Measurements from ENCODE around the gene FAM234B.
"Not testable (repeated sequence)": the region's sequence is repeated elsewhere in the genome, so short reads cannot be mapped to it uniquely, and the experiment has no call there.

Gene FAM234B

GRCh38 chr12:13066014-13066413, 21.8 kb downstream of the FAM234B start:
- no peak for DNase-seq

DNA sequence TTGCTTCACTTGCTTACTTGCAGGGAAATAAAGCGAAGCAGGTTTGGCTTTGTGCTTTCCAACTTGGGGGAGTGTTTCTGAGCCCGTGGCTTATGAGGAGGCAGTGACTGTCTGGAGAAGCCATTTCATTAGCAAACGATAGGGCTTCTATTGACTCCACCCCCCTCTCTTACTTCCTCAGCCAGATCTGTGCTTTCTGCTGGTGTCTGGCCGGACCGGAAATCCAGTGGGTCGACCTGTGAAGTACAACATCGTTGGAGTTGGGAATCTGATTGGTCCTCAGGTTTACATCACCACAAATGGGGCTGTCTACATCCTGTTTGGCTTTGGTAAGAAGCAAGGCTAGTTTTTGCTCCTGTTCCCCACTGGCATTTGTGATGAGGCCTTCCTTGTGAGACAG, 22.3 kb downstream of the FAM234B start:
- no peak for DNase-seq

DNA sequence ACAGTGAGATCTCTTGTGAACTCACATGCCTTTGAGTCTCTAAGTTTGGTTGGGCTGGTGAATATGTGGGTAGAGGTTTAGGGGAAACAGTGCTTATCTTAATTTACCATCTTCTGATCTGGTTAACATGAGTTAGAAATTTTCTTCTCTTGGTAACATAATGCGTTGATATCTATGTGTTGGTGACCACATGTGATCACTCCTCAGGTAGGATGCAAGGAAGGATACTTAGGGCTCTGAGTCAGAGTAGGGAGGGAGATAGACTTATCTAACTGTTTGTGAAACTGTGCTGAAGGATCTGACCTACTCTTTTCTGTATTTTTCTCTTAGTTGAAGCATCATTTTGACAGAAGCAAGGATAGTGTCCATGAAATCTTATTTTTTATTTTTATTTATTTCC, 23.1 kb downstream of the FAM234B start:
- DNase-seq: no peak

DNA sequence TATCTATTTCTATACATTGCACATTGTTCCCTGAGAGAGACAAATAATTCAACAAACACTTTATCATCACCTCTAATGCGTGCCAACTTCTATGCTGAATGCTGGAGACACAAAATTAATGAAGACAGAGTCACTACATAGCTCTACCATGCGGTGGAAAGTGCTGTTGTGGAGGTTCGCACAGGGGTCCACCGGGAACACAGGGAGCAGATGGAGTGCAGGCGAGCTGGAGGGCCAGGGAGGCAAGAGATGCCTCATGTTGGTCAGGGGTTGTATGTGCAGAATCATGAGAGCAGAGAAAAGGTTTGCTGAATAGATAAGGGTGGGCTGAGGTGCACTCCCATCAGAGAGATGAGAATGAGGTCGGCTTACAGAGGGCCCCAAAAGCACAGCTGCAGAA, 25.2 kb downstream of the FAM234B start:
- DNase-seq: no peak

DNA sequence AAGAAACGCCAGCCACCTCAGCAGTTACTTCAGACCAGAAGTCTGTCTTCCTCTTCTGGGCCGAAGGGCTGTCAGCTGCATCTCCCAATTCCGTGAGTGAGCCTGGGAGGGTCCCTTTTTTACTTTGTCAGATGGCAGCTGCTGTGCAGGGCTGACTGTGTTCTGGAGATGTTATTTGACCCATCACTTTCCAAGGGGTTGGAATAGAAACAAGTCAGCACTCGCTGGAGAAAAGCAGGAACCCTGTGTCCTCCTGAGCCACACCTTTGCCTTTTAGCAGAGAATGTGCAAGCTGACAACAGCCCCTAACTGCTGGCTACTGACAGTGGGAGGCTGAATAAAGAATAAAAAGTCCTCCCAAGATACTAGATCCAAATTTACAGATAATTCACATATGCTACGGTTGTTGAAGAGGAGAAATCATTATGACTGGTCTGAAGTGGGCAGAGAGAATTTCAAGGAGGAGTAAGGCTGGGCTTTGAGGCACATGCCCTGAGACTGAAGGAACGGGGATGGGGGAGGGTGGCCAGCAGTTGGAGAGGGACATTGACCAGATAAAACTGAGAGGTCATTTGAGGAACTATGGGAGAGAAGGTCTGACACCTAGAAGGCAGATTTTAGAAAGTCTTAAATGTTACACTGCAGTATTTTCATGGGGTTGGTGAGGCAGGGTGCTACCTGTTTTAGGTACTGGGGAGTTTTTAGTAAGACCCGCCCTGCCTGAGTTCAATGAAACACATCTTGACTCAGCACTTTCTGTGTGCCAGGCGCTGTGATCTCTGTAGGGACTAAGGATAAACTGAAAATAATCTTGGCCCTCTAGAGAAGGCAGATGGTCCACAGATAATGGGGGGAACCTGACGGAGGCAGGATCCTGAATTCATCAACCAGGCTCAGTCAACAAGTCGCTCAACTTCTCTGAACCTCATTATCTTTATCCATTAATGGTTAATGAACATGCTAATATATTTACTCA, 27.4 kb downstream of the FAM234B start:
- DNase-seq: no peak

DNA sequence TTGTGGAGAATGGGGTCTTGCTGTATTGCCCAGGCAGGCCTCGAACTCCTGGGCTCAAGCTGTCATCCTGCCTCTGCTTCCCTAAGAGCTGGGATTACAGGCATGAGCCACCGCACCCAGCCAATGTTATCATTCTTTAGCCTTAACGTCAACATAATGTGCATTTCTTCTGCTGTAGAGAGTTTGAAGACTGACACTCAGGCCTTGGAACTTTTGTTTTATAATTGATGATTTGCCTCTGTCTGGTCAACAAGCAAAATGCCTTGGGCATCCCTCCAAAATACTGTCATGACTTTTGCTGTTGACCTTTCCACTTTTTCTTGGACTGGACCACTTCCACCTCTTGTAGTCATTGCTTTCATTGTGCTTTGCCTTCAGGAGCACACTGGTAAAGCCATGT, 29.0 kb downstream of the FAM234B start:
- no peak for DNase-seq

DNA sequence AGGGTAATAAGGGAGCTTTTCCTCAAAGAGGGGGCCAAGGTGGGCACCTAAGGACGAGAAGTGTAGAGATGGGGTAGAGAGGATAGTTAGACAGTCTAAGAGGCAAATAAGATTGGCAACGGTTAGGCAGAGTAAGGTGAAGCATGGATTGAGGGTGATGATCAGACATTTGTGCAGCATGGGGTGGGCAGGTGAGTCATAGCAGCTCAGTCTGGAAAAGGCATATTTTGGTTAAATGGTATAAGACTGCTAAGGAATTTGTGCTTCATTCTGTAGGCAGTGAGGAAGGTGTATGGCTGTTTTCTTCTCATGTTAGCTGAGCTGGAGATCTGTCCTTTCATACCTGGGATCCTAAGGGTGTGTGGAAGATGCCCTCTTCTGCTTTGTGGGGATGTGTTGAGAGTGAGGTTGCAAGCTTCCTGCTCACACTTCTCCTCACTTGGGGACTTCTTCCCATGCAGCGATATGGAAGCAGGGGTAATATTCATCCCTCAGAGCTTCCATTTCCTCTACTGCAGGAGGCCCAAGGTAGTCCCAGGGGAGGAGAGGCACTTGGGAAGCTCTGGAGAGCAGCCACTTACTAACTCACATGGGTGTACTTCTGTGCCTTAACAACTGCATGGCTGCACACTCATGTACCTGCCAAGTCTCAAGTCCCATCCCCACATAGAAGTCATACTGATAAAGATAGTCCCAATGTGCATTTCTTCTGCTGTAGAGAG, 30.4 kb downstream of the FAM234B start:
- no peak for DNase-seq

GRCh38 chr12:13075118-13075480, 30.9 kb downstream of the FAM234B start:
- no peak for DNase-seq

GRCh38 chr12:13075786-13076570, 31.8 kb downstream of the FAM234B start:
- no peak for DNase-seq

GRCh38 chr12:13079440-13079906, 35.3 kb downstream of the FAM234B start:
- no peak for DNase-seq

- no peak for DNase-seq
Measured at GRCh38 chr12:13080266-13080665, 36.1 kb downstream of the FAM234B start.

DNA sequence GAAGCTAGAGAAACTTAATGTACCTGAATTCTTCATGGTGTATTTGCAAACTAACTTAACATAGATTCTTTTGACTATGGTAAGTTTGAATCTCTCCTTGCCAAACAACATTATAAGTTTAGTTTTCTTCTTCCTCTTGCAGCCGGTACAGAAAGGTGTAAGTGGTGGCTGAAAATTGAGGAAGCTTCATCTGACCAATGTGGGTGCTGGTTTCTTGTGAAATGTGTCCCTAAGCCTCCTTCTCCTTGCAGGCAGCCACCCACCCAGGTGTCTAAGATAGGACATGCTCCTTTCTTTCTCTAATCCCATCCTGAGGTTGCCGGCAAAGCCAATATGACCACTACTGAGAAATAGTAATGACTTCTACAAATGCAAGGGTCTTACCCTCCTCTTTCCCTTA, 38.7 kb downstream of the FAM234B start:
- no peak for DNase-seq

DNA sequence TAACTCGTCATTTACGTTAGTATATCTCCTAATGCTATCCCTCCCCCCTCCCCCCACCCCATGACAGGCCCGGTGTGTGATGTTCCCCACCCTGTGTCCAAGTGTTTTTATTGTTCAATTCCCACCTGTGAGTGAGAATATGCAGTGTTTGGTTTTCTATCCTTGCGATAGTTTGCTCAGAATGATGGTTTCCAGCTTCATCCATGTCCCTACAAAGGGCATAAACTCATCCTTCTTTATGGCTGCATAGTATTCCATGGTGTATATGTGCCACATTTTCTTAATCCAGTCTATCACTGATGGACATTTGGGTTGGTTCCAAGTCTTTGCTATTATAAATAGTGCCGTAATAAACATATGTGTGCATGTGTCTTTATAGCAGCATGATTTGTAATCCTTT, 39.5 kb downstream of the FAM234B start:
- DNase-seq: not testable (repeated sequence)

DNA sequence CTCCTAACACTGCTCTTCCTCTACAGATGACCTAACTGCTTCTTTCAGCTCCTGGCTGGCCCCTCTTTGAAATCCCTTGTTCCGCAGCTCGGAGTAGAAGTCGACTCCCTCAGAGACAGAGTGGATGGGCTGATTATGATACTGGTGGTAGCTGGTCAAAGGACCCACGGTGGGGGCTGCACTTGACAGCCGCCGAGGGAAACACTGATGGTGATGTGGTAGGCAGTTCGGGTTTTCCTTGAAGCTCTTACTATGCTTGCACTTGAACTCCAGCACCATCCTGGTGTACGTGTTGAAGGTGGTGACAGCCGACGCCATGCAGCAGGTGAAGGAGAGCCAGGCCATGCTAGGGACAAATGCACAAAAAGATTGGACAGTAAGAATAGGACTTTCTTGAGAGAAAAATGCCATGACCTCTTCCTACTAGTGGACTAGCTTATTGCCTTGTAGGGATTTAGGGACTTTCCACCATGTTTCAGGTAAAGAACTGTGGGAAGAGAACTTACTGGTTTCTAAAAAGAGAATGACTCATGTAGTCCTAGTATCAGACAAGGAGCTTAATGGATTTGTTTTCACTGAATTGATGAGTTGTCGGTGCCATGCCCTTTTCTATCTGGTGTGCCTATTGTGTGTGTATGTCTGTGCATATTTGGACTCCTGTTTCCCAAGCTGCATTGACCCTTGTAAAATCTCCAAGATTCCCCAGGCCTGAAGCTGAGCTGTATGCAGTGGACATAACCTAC, 40.9 kb downstream of the FAM234B start:
- DNase-seq: no peak

- DNase-seq: no peak
Measured at GRCh38 chr12:13085968-13086686, 41.9 kb downstream of the FAM234B start.

- no peak for DNase-seq
Measured at GRCh38 chr12:13087766-13088165, 43.6 kb downstream of the FAM234B start.

DNA sequence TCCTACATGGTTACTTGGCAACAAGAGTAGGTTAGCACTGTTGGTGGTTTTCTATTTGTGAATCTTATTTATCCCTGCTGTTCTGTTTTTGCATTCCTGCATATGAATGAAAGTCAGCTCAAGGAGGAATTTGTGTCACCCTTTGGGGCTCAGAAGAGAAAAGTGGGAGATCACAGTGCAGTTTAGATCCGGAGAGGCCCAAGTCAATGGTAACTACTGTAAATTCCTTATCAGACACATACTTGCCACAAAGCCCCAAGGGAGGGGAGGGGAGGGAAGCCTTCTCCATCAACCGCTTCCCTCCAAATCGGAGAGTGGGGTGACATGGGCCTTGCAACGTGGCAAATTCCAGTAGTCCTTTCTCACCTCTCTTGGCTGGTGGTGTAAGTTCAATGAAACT, 44.3 kb downstream of the FAM234B start:
- DNase-seq: no peak

GRCh38 chr12:13090054-13090453, 45.9 kb downstream of the FAM234B start:
- no peak for DNase-seq

GRCh38 chr12:13091832-13092231, 47.7 kb downstream of the FAM234B start:
- DNase-seq: no peak

DNA sequence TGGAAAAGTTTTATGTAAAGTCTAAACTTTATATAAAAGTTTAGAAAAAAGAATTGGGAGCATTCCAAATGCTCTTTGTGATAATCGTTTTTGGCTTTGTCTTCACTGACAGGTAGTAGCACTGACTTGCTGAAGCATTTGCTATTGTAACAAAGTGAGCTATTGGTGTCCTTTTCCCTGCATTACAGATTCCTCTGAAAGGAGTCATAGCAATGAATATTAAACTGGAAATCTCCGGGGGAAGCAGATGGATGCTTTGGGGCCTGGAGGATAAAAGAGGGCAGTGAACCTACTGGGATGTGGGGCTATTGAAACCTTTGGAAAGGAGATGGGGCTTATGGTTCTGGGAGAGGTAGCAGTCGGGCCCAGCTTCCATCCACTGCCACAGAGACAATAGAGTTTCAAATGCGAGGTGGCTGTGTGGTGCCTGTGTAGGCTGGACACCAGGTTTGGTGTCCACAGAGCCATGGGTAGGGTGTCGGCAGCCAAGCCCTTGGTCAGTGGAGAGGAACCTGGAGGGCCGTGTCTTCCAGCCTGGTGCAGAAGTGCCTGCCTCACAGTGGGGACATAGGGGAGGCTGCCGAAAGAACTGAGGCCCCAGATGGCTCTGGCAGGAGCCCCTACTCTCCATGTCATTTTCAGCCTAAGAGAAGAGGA, 49.1 kb downstream of the FAM234B start:
- no peak for DNase-seq

- no peak for DNase-seq
Measured at GRCh38 chr12:13093848-13094220, 49.7 kb downstream of the FAM234B start.
